ENCODE data around the gene KCP.

GRCh38 chr7:128955981-128956380, 45.5 kb upstream of the KCP start:
- TF ChIP-seq CTCF (IDR thresholded peaks at IDR 0.05; ENCODE audit: poor library complexity, severe bottlenecking) (no peak), EP300 (conservative IDR thresholded peaks at IDR 0.05; ENCODE audit: poor library complexity, severe bottlenecking) (no peak), POLR2AphosphoS5 (IDR thresholded peaks at IDR 0.05) (no peak), REST (IDR thresholded peaks at IDR 0.05; ENCODE audit: borderline replicate concordance) (no peak)
